H1 (cell line): ENCODE results near the gene SGK2. TPM values are rescaled to one million over a fixed set of nuclear protein-coding genes. Genes with fewer than 3 reads are reported as not detected.

Experiments
- CTCF ChIA-PET: fragments of 300-600 bp; sonication (Branson Sonifier 250); formaldehyde crosslinking; loops from one replicate; lab custom pipeline; 2021; ENCODE audit not compliant: partially characterized antibody; lab: Charles Lee
- POLR2A ChIA-PET: fragments of 300-600 bp; sonication (Branson Sonifier 250); formaldehyde crosslinking; loops from one replicate; lab custom pipeline; 2021; ENCODE audit warnings: inconsistent platforms; ENCODE audit not compliant: partially characterized antibody; lab: Charles Lee
- DNase-seq, 2 experiments: peaks; one replicate each; pipeline versions ENCODE4 v3.0.0 to v3.0.0-alpha.2; 2010 to 2022; ENCODE audit warnings: low spot score in 2 of 2, low read depth in 1 of 2, mixed read lengths in 1 of 2
- FAIRE-seq: peaks from 2 replicates; lab custom pipeline; 2011; peaks lifted over from hg19 to GRCh38; lab: Jason Lieb, UNC
- H2AFZ ChIP-seq: 2 replicates; pipeline ENCODE4 v1.8.1; 2012; ENCODE audit warnings: low read length, inconsistent platforms
- H2AK5ac ChIP-seq: 2 replicates; pipeline ENCODE4 v1.6.1; 2013; ENCODE audit warnings: low read depth, low read length
- H2BK120ac ChIP-seq: replicated peaks from 2 replicates; pipeline ENCODE3; 2013; ENCODE audit warnings: low read depth, low read length, inconsistent platforms
- H2BK12ac ChIP-seq: 2 replicates; pipeline ENCODE4 v1.6.1; 2013; ENCODE audit warnings: low read depth, low read length
- H2BK15ac ChIP-seq: 2 replicates; pipeline ENCODE4 v1.6.1; 2013; ENCODE audit warnings: low read length
- H2BK20ac ChIP-seq: 2 replicates; pipeline ENCODE4 v1.6.1; 2013; ENCODE audit warnings: low read length
- H2BK5ac ChIP-seq: 2 replicates; pipeline ENCODE4 v1.6.1; 2013; ENCODE audit warnings: low read depth, low read length
- H3K14ac ChIP-seq: 2 replicates; pipeline ENCODE4 v1.6.1; 2013; ENCODE audit warnings: inconsistent platforms; ENCODE audit not compliant: insufficient read length
- H3K18ac ChIP-seq: 2 replicates; pipeline ENCODE4 v1.6.1; 2013; ENCODE audit warnings: low read length; ENCODE audit errors: extremely low read depth
- H3K23ac ChIP-seq: 2 replicates; pipeline ENCODE4 v1.6.1; 2013; ENCODE audit warnings: inconsistent platforms; ENCODE audit not compliant: insufficient read length
- H3K23me2 ChIP-seq: 2 replicates; pipeline ENCODE4 v1.6.1; 2013; ENCODE audit warnings: low read depth, low read length
- H3K27ac ChIP-seq: 2 replicates; pipeline ENCODE4 v1.6.1; 2011; ENCODE audit warnings: low read depth, low read length, inconsistent platforms
- H3K27me3 ChIP-seq, 4 experiments: replicated peaks in 1 of 4; 1 replicate in 1 of 4; 2 replicates in 3 of 4; pipeline versions ENCODE4 v1.6.1 to v1.8.1; 2011 to 2013; ENCODE audit warnings: low read length in 3 of 4, mild to moderate bottlenecking in 3 of 4, inconsistent platforms in 2 of 4, mixed read lengths in 2 of 4, moderate library complexity in 1 of 4; ENCODE audit not compliant: control insufficient read depth in 3 of 4, insufficient read depth in 3 of 4; ENCODE audit errors: extremely low read depth in 1 of 4
- H3K36me3 ChIP-seq, 4 experiments: 2 replicates each; pipeline versions ENCODE4 v1.6.1 to v1.8.1; 2011 to 2013; ENCODE audit warnings: mild to moderate bottlenecking in 4 of 4, low read length in 3 of 4, moderate library complexity in 2 of 4, control low read depth in 1 of 4, inconsistent platforms in 1 of 4; ENCODE audit not compliant: insufficient read depth in 4 of 4, control insufficient read depth in 2 of 4
- H3K4ac ChIP-seq: replicated peaks from 2 replicates; pipeline ENCODE3; 2013; ENCODE audit warnings: low read length, low read depth, mixed read lengths, inconsistent platforms; ENCODE audit not compliant: insufficient read length
- H3K4me1 ChIP-seq, 4 experiments: replicated peaks in 1 of 4; 1 replicate in 1 of 4; 2 replicates in 3 of 4; pipeline versions ENCODE4 v1.6.1 to v1.8.1; 2011 to 2013; ENCODE audit warnings: low read length in 3 of 4, inconsistent platforms in 2 of 4, mixed read lengths in 1 of 4; ENCODE audit not compliant: insufficient read depth in 4 of 4, control insufficient read depth in 3 of 4
- H3K4me2 ChIP-seq, 2 experiments: 2 replicates each; pipeline versions ENCODE4 v1.6.1 to v1.8.1; 2011 to 2013; ENCODE audit warnings: low read depth in 2 of 2, low read length in 2 of 2, control low read depth in 1 of 2, inconsistent platforms in 1 of 2, mild to moderate bottlenecking in 1 of 2; ENCODE audit not compliant: insufficient read depth in 1 of 2
- H3K4me3 ChIP-seq, 4 experiments: fragments of 200-600, 300-600 bp in 1 of 4; sonication (generic), shearing (Covaris generic), sonication (Bioruptor Twin) in 1 of 4; 2 replicates each; pipeline versions ENCODE4 v1.5.1 to v1.8.1; 2011 to 2016; ENCODE audit warnings: low read length in 4 of 4, low read depth in 3 of 4, control low read depth in 2 of 4, inconsistent platforms in 2 of 4, mild to moderate bottlenecking in 2 of 4, mixed read lengths in 1 of 4, moderate library complexity in 1 of 4; ENCODE audit not compliant: insufficient read depth in 2 of 4; ENCODE audit errors: extremely low read depth in 1 of 4
- H3K56ac ChIP-seq: replicated peaks from 2 replicates; pipeline ENCODE3; 2013; ENCODE audit warnings: low read depth, mild to moderate bottlenecking, mixed read lengths, low read length, inconsistent platforms; ENCODE audit not compliant: insufficient read length
- H3K79me1 ChIP-seq: 2 replicates; pipeline ENCODE4 v1.6.1; 2013; ENCODE audit warnings: low read depth, low read length, control low read depth
- H3K79me2 ChIP-seq, 2 experiments: 2 replicates each; pipeline versions ENCODE4 v1.6.1 to v1.8.1; 2012 to 2013; ENCODE audit warnings: low read length in 2 of 2, mild to moderate bottlenecking in 2 of 2, inconsistent platforms in 1 of 2; ENCODE audit not compliant: insufficient read depth in 2 of 2, control insufficient read depth in 1 of 2
- H3K9ac ChIP-seq, 4 experiments: replicated peaks in 1 of 4; 1 replicate in 1 of 4; 2 replicates in 3 of 4; pipeline versions ENCODE4 v1.6.1 to v1.8.1; 2011 to 2013; ENCODE audit warnings: low read depth in 3 of 4, low read length in 3 of 4, control low read depth in 2 of 4, mild to moderate bottlenecking in 2 of 4, moderate library complexity in 2 of 4, inconsistent platforms in 1 of 4; ENCODE audit errors: extremely low read depth in 1 of 4
- H3K9me3 ChIP-seq, 2 experiments: 2 replicates each; pipeline versions ENCODE4 v1.6.1 to v1.8.1; 2012 to 2013; ENCODE audit warnings: mild to moderate bottlenecking in 2 of 2, moderate library complexity in 2 of 2, control low read depth in 1 of 2, inconsistent platforms in 1 of 2, low read depth in 1 of 2, low read length in 1 of 2, mixed read lengths in 1 of 2; ENCODE audit not compliant: insufficient read depth in 2 of 2
- H4K20me1 ChIP-seq, 2 experiments: replicated peaks in 1 of 2; 2 replicates each; pipeline versions ENCODE3 to v1.8.1; 2011 to 2013; ENCODE audit warnings: inconsistent platforms in 2 of 2, low read length in 2 of 2, mild to moderate bottlenecking in 1 of 2; ENCODE audit not compliant: insufficient read depth in 2 of 2, control insufficient read depth in 1 of 2
- H4K5ac ChIP-seq: 2 replicates; pipeline ENCODE4 v1.6.1; 2013; ENCODE audit warnings: low read length, low read depth, mixed read lengths, inconsistent platforms; ENCODE audit not compliant: insufficient read length
- H4K8ac ChIP-seq: 2 replicates; pipeline ENCODE4 v1.8.0; 2013; ENCODE audit warnings: mild to moderate bottlenecking, moderate library complexity, low read length, inconsistent platforms; ENCODE audit not compliant: insufficient read depth; ENCODE audit errors: extremely low read depth
- H4K91ac ChIP-seq: replicated peaks from 2 replicates; pipeline ENCODE3; 2013; ENCODE audit warnings: low read length, mixed read lengths, inconsistent platforms; ENCODE audit not compliant: insufficient read length
- ATF2 ChIP-seq: IDR thresholded peaks from 2 replicates; pipeline ENCODE4 v1.6.1; 2012; ENCODE audit warnings: low read length, inconsistent platforms
- PHF8 ChIP-seq: fragments of 200-600 bp; sonication (generic); conservative IDR thresholded peaks from 2 replicates; pipeline ENCODE4 v1.7.1; 2012; ENCODE audit warnings: low read depth, mild to moderate bottlenecking, inconsistent platforms, low read length, moderate library complexity
- WGBS, 2 experiments: shearing (Covaris generic) in 1 of 2; methylation state at CpG; one replicate each; pipeline versions ENCODE4 v1.1.6 to v1.1.7; 2013 to 2015; ENCODE audit warnings: low lambda C conversion rate in 2 of 2, mixed read lengths in 2 of 2, inconsistent platforms in 1 of 2, low coverage in 1 of 2, missing lambda C conversion rate in 1 of 2; ENCODE audit not compliant: insufficient replicate concordance in 2 of 2, insufficient coverage in 1 of 2, insufficient read length in 1 of 2; ENCODE audit errors: extremely low coverage in 1 of 2, missing lambda C conversion rate in 1 of 2; 5-methylcytosine and 5-hydroxymethylcytosine counted together
- polyA plus RNA-seq, 7 experiments: library from polyadenylated mRNA; depleted of rRNA in 3 of 7; stranded (reverse) in 5 of 7; unstranded in 2 of 7; fragments of >200 nt in 5 of 7; fragments of 200-250 nt in 2 of 7; gene quantifications; 1 replicate in 5 of 7; 2 replicates in 1 of 7; 4 replicates in 1 of 7; pipeline versions ENCODE4 v1.2.1 to v1.2.3, GENCODE V29; 2011 to 2013; ENCODE audit warnings: missing spikeins in 2 of 7, mixed read lengths in 2 of 7
- total RNA-seq: library from RNA; stranded (reverse); fragmentation: NEBNext Ultra II Directional; extraction: Animal tissue kit (Norgen Biotek cat#: 25700); gene quantifications from 2 replicates; pipeline ENCODE4 v1.2.1, GENCODE V29; 2021

The SGK2 gene
- total and polyA plus RNA-seq, 2 of the 8 experiments (the other 6 are each of a cell fraction or from before 2014, with no cell fraction given), result 0.21 TPM; not detected in 1

- Histone ChIP-seq H3K56ac (no peak overlapping the region), H3K79me2 (peaks cover 0 to 14% of the 10 kb centered on the region in 2 experiments; a peak in 1 of 4 replicates), H3K36me3 (peaks cover 0 to 5% (median 0%) of the 10 kb centered on the region in 4 experiments; a peak in 1 of 8 replicates), H2BK120ac (no peak overlapping the region), H3K4ac (no peak overlapping the region), H3K14ac (no peak overlapping the region), H2BK5ac (no peak overlapping the region), H3K9ac (peak overlapping the region in 3 of 4 experiments; percentile 63 to 84 (median 66); a peak in 6 of 7 replicates), H4K5ac (no peak overlapping the region), H3K4me1 (peaks cover 0 to 3% (median under 1%) of the 10 kb centered on the region in 4 experiments; a peak in 5 of 7 replicates), H4K20me1 (no peaks in the 10 kb centered on the region), H2BK15ac (no peak overlapping the region), H2AFZ (no peak overlapping the region), H3K23me2 (0 out of 2 replicates have a peak, but pooled peaks cover 5% of the 10 kb centered on the region), H3K27me3 (no peaks in the 10 kb centered on the region), H4K8ac (peak overlapping the region; percentile 85), H3K23ac (no peak overlapping the region), H3K4me3 (peak overlapping the region; percentile 52 to 60 (median 57)), H3K9me3 (no peaks in the 10 kb centered on the region), H4K91ac (no peak overlapping the region), H3K79me1 (no peaks in the 10 kb centered on the region), H3K18ac (no peak overlapping the region), H3K4me2 (peak overlapping the region; percentile 70 to 73), H2AK5ac (peak overlapping the region; percentile 44; the same call in 1 of the 2 replicates), H2BK12ac (no peak overlapping the region), H3K27ac (0 out of 2 replicates have a peak overlapping the region, but pooled peaks have one; percentile 12), H2BK20ac (no peak overlapping the region)
- 63% methylated on average over 10 of the region's 10 CpGs; no CpG with 5 or more reads in 1 of the 2 experiments for WGBS, 2 experiments
- no peak for DNase-seq
- TF ChIP-seq PHF8 (peak; percentile 37; the same call in 1 of the 2 replicates), ATF2 (no peak)
- ChIA-PET POLR2A (interaction anchor here (0.9 to 3.9 kb wide), 5 partner anchors 16 to 165 kb away, joined by 3 to 29 read pairs (median 6); partner anchors contain the start of gene SRSF6), CTCF (no interaction called here)
- FAIRE-seq, result no peak
These were observed 45.4 kb upstream of the SGK2 start for GRCh38 chr20:43513372-43513930.
